CD4-positive, alpha-beta T cell treated with Interleukin-10 for 1 hour (primary cell): Measurements from ENCODE around the gene ADAMTS2.
"Not testable (repeated sequence)": the region's sequence is repeated elsewhere in the genome, so short reads cannot be mapped to it uniquely, and the experiment has no call there.

Experiments used
- DNase-seq: peaks from one replicate; pipeline ENCODE4 v3.0.0-alpha.2; 2020

Gene ADAMTS2

DNA sequence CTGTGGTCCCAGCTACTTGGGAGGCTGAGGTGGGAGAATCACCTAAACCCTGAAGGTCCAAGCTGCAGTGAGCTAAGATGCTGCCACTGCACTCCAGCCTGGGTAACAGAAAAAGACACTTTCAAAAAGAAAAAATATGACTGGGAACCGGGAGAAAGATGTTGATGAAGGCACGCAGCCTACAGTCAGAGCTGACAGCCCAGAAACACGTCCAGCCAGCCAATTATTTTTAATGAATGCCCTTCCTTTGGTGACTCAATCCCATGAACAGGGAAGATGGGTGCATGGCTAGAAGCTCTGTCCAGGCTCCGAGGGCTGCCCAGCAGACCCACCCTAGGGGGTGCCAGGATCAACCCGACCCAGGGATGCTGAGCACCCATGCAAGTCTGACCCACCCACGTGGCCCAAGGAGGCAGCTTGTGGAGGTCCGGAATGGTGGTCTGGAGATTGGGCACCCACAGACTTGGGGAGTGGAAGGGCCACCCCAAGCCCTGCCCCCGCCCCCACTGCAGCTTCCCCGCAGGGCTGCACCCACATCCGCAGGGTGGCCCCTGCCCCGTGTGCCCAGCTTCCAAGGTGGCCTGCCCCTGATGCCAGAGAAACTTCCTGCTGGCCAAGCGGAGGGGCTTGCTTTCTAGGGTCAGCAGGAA is 51.0 kb downstream of the ADAMTS2 start:
- no peak for DNase-seq

- no peak for DNase-seq
These were observed 52.3 kb downstream of the ADAMTS2 start for GRCh38 chr5:179292681-179293635.

DNA sequence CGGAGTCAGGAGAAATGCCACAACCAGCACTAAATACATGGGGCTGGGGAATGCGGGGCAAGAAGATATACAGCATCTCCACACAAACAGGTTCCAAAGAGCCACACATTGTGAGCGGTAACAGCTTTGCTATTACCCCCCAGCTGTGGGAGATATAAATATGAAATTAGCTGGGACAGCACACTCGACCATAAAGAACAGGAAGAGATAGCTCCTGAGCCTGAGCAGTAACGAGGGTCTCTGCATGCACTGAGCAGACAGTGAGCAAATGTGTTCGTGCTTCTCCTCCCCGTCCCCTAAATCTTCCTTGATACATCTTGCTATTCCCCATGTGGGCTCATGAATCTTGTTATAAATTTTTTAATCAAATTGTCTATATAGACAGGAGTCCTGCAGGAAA is 53.1 kb downstream of the ADAMTS2 start:
- DNase-seq, result no peak

DNA sequence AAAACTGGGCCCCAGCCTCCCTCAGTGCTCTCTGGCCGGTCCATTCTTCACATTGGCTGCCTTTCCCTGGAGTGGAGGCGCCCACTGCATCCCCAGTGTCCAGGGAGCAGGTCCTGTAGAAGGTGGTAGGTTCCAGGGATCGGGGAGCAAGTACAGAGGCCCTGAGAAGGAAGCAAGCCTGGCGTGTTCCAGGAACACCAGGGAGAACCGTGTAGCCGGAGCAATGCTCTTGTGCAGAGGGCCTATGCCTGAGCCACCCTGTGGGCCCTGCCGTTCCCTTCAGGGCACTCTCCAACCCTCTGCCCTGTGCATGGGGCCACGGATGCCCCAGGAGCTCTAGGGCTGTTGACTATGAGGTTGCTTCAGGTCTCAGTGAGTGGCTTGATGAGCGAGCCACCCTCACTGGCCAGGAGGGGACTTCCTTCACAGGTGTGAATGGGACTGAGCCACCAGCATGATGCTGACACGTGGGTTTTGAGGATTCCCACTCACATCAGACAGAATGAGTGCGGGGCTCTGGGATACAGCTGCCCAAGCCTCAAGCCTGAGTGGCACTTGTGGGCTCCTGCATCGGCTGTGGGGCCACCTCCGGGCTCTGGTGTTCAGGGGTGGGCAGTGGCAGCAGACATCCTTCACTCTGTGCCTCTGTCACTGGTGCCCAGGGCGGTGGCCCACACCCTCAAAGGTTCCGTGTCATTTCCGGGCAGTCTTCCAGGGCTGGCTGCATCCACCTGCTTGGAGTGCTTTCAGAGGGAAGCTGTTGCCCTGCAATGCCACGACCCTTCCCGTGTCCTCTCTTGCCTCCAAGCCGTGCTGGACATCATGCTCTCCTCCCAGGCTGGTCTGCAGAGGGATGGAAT is 54.4 kb downstream of the ADAMTS2 start:
- DNase-seq, result no peak

DNA sequence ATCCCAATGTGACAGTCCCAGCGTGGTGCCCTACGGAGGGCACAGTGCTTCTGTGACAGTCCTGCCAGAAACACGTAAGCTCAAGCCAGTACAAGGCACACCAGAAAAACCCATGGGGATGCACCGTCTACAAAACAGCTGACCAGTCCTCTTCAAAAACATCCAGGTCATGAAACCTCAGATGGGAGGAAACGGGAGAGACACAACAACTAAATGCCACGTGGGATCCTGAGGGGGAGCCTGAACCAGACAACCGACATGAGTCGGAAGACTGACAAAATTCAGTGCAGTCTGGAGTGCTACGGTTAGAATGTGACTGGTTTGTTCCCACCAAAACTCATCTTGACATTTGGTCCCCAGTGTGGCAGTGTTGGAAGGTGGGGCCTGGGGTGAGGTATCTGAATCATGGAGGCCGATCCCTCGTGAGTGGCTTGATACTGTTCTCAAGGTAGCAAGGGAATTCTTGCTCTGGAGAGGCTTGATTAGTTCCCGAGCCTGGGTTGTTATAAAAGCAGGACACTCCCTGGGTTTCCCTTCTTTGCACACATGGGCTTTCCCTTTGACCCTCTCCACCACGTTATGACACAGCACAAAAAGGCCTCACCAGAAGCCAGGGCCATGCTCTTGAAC is 55.4 kb downstream of the ADAMTS2 start:
- no peak for DNase-seq

DNA sequence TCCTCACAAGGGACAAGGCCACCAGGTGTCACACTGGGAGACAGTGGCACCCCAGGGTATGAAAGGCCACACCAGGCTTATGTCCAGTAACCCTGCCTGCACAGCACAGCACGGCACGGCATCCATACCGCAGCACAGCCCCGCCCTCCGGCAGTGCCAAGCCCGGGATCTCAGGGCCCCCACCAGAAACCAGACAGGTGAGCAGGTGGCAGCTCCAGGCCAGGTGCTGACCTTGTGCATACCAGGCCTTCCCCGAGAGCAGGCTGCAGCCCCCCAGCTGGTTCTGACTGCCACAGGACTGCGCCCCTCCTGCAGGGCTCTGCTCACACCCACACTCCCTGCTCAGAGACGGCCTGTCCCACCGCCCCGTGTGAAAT is 56.5 kb downstream of the ADAMTS2 start:
- DNase-seq, result no peak

DNA sequence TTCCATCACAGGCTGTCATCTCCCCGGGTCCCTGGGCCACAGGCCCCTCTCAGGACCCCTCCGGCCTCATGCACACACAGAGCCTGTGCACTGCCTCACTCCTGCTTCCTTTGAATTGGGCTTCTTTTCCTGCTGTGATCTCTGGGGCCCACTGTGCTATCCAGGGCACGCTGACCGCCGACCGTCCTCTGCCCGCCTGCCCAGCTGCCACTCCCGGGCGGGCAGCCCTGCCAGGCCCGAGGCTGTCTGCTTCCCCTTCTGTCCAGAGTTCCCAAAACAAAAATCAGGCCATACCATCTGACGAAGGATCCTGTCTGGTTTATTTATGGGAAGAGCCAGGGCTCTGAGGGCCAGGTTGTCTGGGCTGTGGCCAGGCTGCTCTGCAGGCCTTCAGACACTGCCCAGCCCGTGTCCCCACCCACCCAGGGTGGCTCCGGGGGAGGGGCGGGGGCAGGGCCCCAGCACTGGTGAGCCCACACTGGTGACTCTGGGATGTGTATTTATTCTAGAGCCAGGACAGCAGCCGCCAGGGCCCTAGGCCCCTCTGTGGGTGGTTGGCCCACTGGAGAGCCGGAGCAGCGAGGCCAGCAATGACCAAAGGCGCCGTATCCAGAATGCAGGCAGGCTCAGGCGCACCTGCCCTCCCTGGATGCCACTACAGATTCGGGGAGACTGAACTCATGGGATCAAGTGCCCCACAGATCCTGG is 57.0 kb downstream of the ADAMTS2 start:
- DNase-seq, result no peak

DNA sequence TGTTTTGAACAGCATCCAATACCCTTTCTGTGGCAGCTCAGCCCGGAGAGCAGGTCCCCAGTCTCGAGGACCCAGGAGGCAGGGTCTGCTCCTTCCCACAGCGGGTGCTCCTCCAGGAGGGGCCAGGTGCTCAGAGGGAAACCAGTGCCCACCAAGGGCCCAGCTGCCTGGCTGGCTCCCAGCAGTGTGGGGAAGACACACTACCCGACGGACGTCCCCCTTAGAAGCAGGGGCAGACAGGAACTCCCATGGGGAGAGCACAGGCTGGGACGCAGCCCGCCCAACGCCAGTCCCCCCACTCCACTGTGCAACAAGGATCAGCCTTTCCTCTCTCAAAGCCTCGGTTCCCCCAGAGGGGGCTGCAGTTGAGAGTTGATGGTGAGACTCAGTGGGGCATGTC is 57.6 kb downstream of the ADAMTS2 start:
- no peak for DNase-seq

- DNase-seq, result no peak
These were observed 58.2 kb downstream of the ADAMTS2 start for GRCh38 chr5:179287071-179287470.

- DNase-seq, result not testable (repeated sequence)
These were observed 59.5 kb downstream of the ADAMTS2 start for GRCh38 chr5:179285776-179286162.

- no peak for DNase-seq
These were observed 60.3 kb downstream of the ADAMTS2 start for GRCh38 chr5:179284751-179285631.

DNA sequence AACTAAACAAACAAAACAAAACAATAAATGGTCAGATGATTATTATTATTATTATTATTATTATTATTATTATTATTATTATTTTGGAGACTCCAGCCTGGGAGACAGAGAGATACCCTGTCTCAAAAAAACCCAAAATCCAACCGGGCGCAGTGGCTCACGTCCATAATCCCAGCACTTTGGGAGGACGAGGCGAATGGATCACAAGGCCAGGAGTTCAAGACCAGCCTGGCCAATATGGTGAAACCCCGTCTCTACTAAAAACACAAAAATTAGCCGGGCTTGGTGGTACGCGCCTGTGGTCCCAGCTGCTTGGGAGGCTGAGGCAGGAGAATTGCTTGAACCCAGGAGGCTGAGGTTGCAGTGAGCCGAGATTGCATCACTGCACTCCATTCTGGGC is 61.4 kb downstream of the ADAMTS2 start:
- not testable (repeated sequence) for DNase-seq

DNA sequence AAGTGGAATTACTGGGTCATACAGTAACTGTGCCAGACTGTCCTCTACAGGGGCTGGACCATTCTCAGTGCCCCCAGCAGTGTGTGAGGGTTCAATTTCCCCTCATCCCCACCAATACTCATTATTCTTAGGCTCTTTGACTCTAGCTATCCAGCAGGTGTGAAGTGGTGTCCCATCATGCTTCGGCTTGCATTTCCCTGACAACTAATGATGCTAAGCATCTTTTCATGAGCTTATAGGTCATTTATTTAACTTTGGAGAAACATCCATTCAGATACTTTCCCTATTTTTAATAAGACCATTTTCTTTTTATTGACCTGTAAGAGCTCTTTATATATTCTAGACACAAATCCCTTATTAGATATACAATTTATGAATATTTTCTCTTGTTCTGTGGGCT is 63.6 kb downstream of the ADAMTS2 start:
- DNase-seq, result no peak

DNA sequence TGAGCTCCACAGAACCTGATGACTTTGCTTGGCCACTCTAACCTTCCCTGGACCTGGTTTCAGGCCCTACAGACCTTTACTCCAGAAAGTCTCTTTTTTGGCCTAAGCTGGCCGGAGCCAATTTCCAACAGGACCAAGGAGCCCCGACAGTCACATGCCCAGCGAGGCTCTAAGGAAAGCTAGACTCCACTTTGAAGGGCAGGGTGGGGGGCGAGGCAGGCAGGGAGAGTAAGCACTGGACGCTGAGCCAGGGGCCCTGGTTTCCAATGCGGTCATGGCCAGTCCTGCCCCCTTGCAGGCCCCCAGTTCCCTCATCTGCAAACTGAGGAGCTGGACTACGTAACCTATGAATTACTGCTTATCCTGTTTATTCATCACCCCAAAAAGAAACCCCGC is 65.2 kb downstream of the ADAMTS2 start:
- no peak for DNase-seq

DNA sequence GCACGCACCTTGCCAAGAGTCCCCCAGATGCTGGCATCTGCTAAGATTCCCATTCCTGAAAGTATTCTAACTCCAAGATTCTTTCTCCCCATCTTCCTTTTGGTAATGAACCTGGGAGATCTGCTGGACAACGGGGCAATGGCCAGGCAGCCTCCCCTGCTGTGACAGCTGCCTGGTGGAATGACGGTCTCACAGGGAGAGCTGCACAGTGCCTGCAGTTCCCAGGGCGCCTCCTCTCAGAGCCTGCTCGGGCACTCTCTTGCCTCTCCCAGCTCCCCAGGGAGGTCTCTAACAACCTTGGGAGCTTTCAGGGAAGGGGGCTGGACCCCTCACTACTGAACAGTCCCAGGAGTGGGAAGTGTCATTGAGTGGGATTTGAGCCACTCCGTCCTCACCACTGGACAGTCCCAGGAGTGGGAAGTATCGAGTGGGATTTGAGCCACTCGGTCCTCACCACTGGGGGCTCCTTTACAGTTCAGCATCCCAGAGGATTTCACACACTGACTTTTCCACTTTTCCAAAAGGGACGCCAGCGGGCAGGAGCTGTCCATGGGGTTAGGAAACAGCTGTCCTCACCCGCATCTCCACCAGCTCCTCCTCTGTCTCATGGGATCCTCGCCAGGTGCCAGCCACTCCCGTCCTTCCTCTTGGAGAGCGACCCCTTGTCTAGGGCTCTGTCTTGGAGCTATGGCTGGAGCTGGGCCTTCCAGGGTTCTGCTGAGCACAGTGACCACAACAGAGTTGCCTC is 65.7 kb downstream of the ADAMTS2 start:
- no peak for DNase-seq

DNA sequence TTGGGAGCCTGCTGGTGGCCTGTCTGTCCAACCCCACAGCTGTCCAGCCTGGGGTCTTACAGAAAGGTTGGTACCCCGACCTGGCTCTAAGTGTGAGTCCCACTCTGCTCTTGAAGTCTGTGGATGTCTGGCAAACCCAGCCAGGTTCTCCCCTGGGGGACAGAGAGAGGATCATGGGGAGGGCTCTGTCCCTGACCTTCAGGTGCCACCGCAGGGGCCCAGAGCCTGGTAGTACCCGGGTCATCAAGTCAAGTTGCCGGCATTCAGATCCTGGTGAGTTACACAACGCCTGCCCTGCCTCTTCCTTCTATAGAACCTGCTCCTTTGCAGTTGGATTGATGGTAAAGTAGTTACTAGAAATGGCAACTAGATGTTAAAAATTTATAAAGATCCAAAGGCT is 66.7 kb downstream of the ADAMTS2 start:
- DNase-seq, result no peak

GRCh38 chr5:179278119-179278518 is 67.1 kb downstream of the ADAMTS2 start:
- DNase-seq, result no peak

- DNase-seq, result no peak
These were observed 68.3 kb downstream of the ADAMTS2 start for GRCh38 chr5:179276838-179277395.

- no peak for DNase-seq
These were observed 69.1 kb downstream of the ADAMTS2 start for GRCh38 chr5:179275941-179276837.
